Suppressor macrophage (primary cell): ENCODE measurements around the gene SUSD3.
A peak's percentile ranks its signal among the peaks of the same experiment; 100 is the strongest.
"Not testable (repeated sequence)": the region's sequence is repeated elsewhere in the genome, so short reads cannot be mapped to it uniquely, and the experiment has no call there.

Experiments used
- DNase-seq, 4 experiments: peaks; one replicate each; pipeline ENCODE4 v3.0.0-alpha.2; 2020 to 2022

Gene SUSD3

GRCh38 chr9:93093877-93094657 is 35.6 kb downstream of the SUSD3 start:
- no peak for DNase-seq

GRCh38 chr9:93094658-93095204 is 36.2 kb downstream of the SUSD3 start:
- peak; percentile 84 to 94 (median 92) for DNase-seq

- DNase-seq: peak; percentile 100
Observed at GRCh38 chr9:93095205-93096130, 37.0 kb downstream of the SUSD3 start.

GRCh38 chr9:93096131-93096802 is 37.8 kb downstream of the SUSD3 start, which contains the start of gene CARD19:
Gene CARD19, plus strand, starts transcription at chr9:93096217. Its CDS starts 129 bp downstream, at chr9:93096346.
- peak in 3 of 4 experiments; percentile 42 to 71 (median 58) for DNase-seq

GRCh38 chr9:93096811-93097382 is 38.4 kb downstream of the SUSD3 start:
- DNase-seq: peak in 2 of 4 experiments; percentile 24 to 35

- DNase-seq: peak; percentile 42 to 60 (median 56)
Observed at GRCh38 chr9:93097511-93098201, 39.2 kb downstream of the SUSD3 start.

- peak; percentile 94 to 99 (median 96) for DNase-seq
Observed at GRCh38 chr9:93098236-93098946, 39.9 kb downstream of the SUSD3 start.

- DNase-seq: no peak
Observed at GRCh38 chr9:93099551-93100275, 41.2 kb downstream of the SUSD3 start.

GRCh38 chr9:93100276-93100636 is 41.8 kb downstream of the SUSD3 start:
- DNase-seq: no peak

GRCh38 chr9:93101086-93101485 is 42.6 kb downstream of the SUSD3 start:
- DNase-seq: not testable (repeated sequence)

- peak in 1 of 4 experiments; percentile 6 for DNase-seq
Observed at GRCh38 chr9:93105620-93106019, 47.1 kb downstream of the SUSD3 start.

GRCh38 chr9:93107151-93107824 is 48.8 kb downstream of the SUSD3 start:
- DNase-seq: no peak

GRCh38 chr9:93107825-93108161 is 49.3 kb downstream of the SUSD3 start:
- no peak for DNase-seq

GRCh38 chr9:93108291-93109041 is 50.0 kb downstream of the SUSD3 start:
- DNase-seq: no peak

- DNase-seq: peak in 1 of 4 experiments; percentile 8
Observed at GRCh38 chr9:93110311-93110855, 51.9 kb downstream of the SUSD3 start.

- DNase-seq: peak in 1 of 4 experiments; percentile 10
Observed at GRCh38 chr9:93111001-93111370, 52.5 kb downstream of the SUSD3 start.

GRCh38 chr9:93111371-93112115 is 53.0 kb downstream of the SUSD3 start:
- peak in 3 of 4 experiments; percentile 58 to 67 (median 61) for DNase-seq
